Prostate gland (tissue), 2 donors: Measurements from ENCODE around the gene ACP4. TPM values are rescaled to one million over a fixed set of nuclear protein-coding genes. Genes with fewer than 3 reads are reported as not detected.

Experiments
- DNase-seq: peaks from one replicate; pipeline ENCODE4 v3.0.0-alpha.2; 2019; ENCODE audit warnings: low spot score
- H3K27ac ChIP-seq, 2 donors: fragments of 200-600 bp; sonication (generic); 2 replicates each; pipeline ENCODE4 v1.5.1; 2017 to 2019
- H3K27me3 ChIP-seq: fragments of 200-600 bp; sonication (generic); replicated peaks from 2 replicates; pipeline ENCODE4 v1.5.1; 2019; ENCODE audit not compliant: insufficient read depth
- H3K36me3 ChIP-seq, 2 donors: fragments of 200-600 bp; sonication (generic); 1 replicate in 1 of 2; 2 replicates in 1 of 2; pipeline versions ENCODE4 v1.5.1 to v1.8.1; 2017 to 2019
- H3K4me1 ChIP-seq: fragments of 200-600 bp; sonication (generic); replicated peaks from 2 replicates; pipeline ENCODE4 v1.5.1; 2019
- H3K4me3 ChIP-seq, 2 donors: fragments of 200-600 bp; sonication (generic); 2 replicates each; pipeline ENCODE4 v1.5.1; 2017 to 2019
- H3K9me3 ChIP-seq: fragments of 200-600 bp; sonication (generic); 2 replicates; pipeline ENCODE4 v1.5.1; 2017
- CTCF ChIP-seq, 4 experiments: fragments of 200-600 bp in 2 of 4; fragments of 450-650 bp in 2 of 4; sonication (generic) in 2 of 4; IDR thresholded peaks; 1 replicate in 3 of 4; 2 replicates in 1 of 4; pipeline ENCODE4 v1.5.1; 2016 to 2019; ENCODE audit warnings: antibody characterized with exemption in 4 of 4, mild to moderate bottlenecking in 2 of 4, moderate library complexity in 2 of 4
- POLR2A ChIP-seq: fragments of 450-650 bp; IDR thresholded peaks from one replicate; pipeline ENCODE4 v1.6.1; 2016; ENCODE audit warnings: antibody characterized with exemption, mild to moderate bottlenecking
- POLR2AphosphoS5 ChIP-seq: sonication (generic); formaldehyde crosslinking; IDR thresholded peaks from one replicate; pipeline ENCODE4 v1.6.1; 2017; ENCODE audit warnings: antibody characterized with exemption
- WGBS: methylation state at CpG from one replicate; pipeline ENCODE4 v1.1.5; 2018; 5-methylcytosine and 5-hydroxymethylcytosine counted together
- intact Hi-C: fragments of 100-400 bp; cut with DNase I; formaldehyde crosslinking; loops from one replicate; pipeline ENCODE4 v1.14.2; 2022
- total RNA-seq, 2 donors: library from RNA; depleted of rRNA; stranded (reverse); fragments of >200 nt; gene quantifications; one replicate each; pipeline ENCODE4 v1.1.0, GENCODE V29; 2016

The ACP4 gene
- total RNA-seq, 2 donors from 2014 or later, result not detected

DNA sequence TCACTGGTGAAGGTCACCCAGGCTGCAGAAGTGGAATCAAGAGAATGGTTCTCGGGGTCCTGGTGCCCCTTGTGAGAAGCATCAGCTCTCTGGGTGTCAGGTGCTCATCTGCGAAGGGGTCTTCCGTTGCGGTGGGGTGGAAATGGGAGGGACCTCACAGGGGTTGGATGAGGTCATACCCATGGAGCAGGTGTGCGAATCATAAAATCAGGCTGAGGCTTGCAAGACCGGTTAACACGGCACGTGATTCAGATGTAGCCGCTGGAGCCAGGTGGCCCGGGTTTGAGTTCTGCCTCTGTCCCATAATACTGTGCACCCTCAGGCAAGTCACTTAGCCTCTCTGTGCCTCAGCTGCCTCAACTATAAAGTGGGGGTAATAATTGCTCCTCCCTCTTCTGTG, 47.1 kb downstream of the ACP4 start:
- Histone ChIP-seq H3K27me3 (no peaks in the 10 kb centered on the region), H3K4me1 (peaks cover 8% of the 10 kb centered on the region), H3K9me3 (no peaks in the 10 kb centered on the region), H3K36me3 (no peaks in the 10 kb centered on the region), H3K4me3 (no peak overlapping the region), H3K27ac (peak overlapping the region; percentile 92)
- peak; percentile 51 for DNase-seq
- 68% methylated on average over 10 of the region's 10 CpGs for WGBS
- TF ChIP-seq CTCF (IDR thresholded peaks at IDR 0.05) (no peak), POLR2AphosphoS5 (peak; percentile 40)
- intact Hi-C loops, result no loop called here

DNA sequence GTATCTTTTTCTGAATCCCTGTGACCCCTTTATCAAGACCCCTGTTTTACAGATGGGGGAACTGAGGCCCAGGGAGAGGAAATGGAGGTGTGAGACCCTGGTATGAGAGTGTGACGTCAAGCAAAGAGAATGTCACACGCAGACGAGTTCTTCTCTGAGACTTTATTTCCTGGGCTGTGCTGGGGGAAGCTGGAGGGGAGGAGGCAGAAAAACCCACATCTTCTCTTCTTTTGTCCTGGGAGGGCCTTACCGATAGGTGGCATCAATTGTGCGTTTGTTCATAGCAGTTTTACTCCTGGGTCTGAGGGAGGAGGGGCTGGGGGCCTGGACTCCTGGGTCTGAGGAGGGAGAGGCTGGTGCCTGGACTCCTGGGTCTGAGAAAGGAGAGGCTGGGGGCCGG, 48.0 kb downstream of the ACP4 start:
- H3K36me3 ChIP-seq, result no peaks in the 10 kb centered on the region
- H3K27ac ChIP-seq, result peak overlapping the region; percentile 92
- peak; percentile 44 for DNase-seq
- TF ChIP-seq POLR2AphosphoS5, result peak; percentile 45
- TF ChIP-seq POLR2A, result no peak
- peak in 3 of 4 experiments; percentile 26 to 70 (median 44) for TF ChIP-seq CTCF (IDR thresholded peaks at IDR 0.05)
- H3K4me3 ChIP-seq, result no peak overlapping the region
- intact Hi-C loops, result no loop called here
- H3K27me3 ChIP-seq, result no peaks in the 10 kb centered on the region
- WGBS, result 20% methylated on average over 6 of the region's 6 CpGs
- H3K9me3 ChIP-seq, result no peaks in the 10 kb centered on the region
- peaks cover 8% of the 10 kb centered on the region for H3K4me1 ChIP-seq

- H3K27ac ChIP-seq, result peak overlapping the region; percentile 92
- intact Hi-C loops, result no loop called here
- H3K9me3 ChIP-seq, result no peaks in the 10 kb centered on the region
- no peak overlapping the region for H3K4me3 ChIP-seq
- H3K4me1 ChIP-seq, result peaks cover 8% of the 10 kb centered on the region
- no peak for TF ChIP-seq CTCF (IDR thresholded peaks at IDR 0.05)
- TF ChIP-seq POLR2A, result no peak
- TF ChIP-seq POLR2AphosphoS5, result no peak
- WGBS, result 74% methylated on average over 10 of the region's 10 CpGs
- H3K27me3 ChIP-seq, result no peaks in the 10 kb centered on the region
- no peak for DNase-seq
- no peaks in the 10 kb centered on the region for H3K36me3 ChIP-seq
Measured at GRCh38 chr19:50839712-50840655, 49.8 kb downstream of the ACP4 start.

DNA sequence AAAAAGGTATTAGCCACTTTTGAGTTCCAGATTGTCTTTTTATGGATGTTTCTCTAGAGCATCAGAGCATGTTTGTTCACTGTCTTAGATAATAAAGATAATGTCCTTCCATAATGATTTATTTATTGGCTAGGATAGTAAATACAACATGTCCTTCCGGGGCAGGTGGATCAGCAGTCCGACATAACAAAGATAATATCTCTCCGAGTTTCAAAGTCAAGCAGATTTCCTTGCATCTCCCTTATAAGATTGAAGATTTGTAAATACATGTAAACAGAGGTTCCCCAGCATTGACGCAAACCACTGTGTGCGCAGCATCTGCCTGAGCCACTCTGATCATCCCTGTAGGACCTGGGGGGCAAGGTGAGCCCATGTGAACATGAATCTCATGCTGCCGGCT, 51.9 kb downstream of the ACP4 start:
- Histone ChIP-seq H3K36me3 (no peaks in the 10 kb centered on the region), H3K4me1 (no peaks in the 10 kb centered on the region), H3K27me3 (no peaks in the 10 kb centered on the region), H3K9me3 (no peaks in the 10 kb centered on the region), H3K27ac (peak overlapping the region; percentile 92), H3K4me3 (no peak overlapping the region)
- intact Hi-C loops, result no loop called here
- WGBS, result 55% methylated on average over 6 of the region's 6 CpGs
- peak; percentile 40 for DNase-seq
- no peak for TF ChIP-seq POLR2A
- peak; percentile 82 for TF ChIP-seq POLR2AphosphoS5
- no peak for TF ChIP-seq CTCF (IDR thresholded peaks at IDR 0.05)

DNA sequence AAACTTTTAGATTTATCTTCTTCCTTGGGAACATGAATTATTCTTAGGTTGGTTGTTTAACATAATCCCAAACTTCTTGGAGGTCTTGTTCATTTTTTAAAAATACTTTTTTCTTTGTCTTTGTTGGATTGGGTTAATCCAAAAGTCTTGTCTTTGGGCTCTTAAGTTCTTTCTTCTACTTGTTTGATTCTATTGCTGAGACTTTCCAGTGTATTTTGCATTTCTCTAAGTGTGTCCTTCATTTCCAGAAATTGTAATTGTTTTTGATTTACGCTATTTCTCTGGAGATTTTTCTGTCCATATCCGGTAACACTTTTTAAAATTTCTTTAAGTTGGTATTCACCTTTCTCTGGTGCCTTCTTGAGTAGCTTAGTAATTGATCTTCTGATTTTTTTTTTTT, 53.0 kb downstream of the ACP4 start:
- Histone ChIP-seq H3K36me3 (no peaks in the 10 kb centered on the region), H3K4me3 (no peak overlapping the region), H3K4me1 (no peaks in the 10 kb centered on the region), H3K27ac (peak overlapping the region; percentile 92), H3K27me3 (no peaks in the 10 kb centered on the region), H3K9me3 (no peaks in the 10 kb centered on the region)
- WGBS, result 94% methylated on average over 2 of the region's 2 CpGs
- DNase-seq, result no peak
- intact Hi-C loops, result no loop called here
- TF ChIP-seq CTCF (IDR thresholded peaks at IDR 0.05) (no peak), POLR2AphosphoS5 (no peak), POLR2A (no peak)
